H9 (cell line): ENCODE results near the gene SOWAHC. TPM values are rescaled to one million over a fixed set of nuclear protein-coding genes. Genes with fewer than 3 reads are reported as not detected.

Source experiments
- DNase-seq: peaks from one replicate; pipeline ENCODE4 v3.0.0-alpha.2; 2017
- H2AFZ ChIP-seq: one replicate; pipeline ENCODE4 v1.6.1; 2013; ENCODE audit warnings: mild to moderate bottlenecking, low read length, control low read depth, moderate library complexity
- H2AK5ac ChIP-seq: 2 replicates; pipeline ENCODE4 v1.6.1; 2013; ENCODE audit warnings: low read length, control low read depth, mixed read lengths; ENCODE audit not compliant: insufficient read length
- H2BK120ac ChIP-seq: one replicate; pipeline ENCODE4 v1.6.1; 2013; ENCODE audit warnings: low read depth, mild to moderate bottlenecking, low read length, control low read depth, inconsistent platforms; ENCODE audit not compliant: poor library complexity, severe bottlenecking
- H2BK12ac ChIP-seq: 2 replicates; pipeline ENCODE4 v1.6.1; 2013; ENCODE audit warnings: low read length, control low read depth, mixed read lengths, low read depth; ENCODE audit not compliant: insufficient read length
- H2BK15ac ChIP-seq: 2 replicates; pipeline ENCODE4 v1.6.1; 2013; ENCODE audit warnings: low read depth, low read length, control low read depth
- H2BK20ac ChIP-seq: one replicate; pipeline ENCODE4 v1.6.1; 2013; ENCODE audit warnings: low read depth, mild to moderate bottlenecking, low read length, control low read depth, inconsistent platforms; ENCODE audit not compliant: poor library complexity, severe bottlenecking
- H2BK5ac ChIP-seq: 2 replicates; pipeline ENCODE4 v1.6.1; 2013; ENCODE audit warnings: low read length, control low read depth, mixed read lengths; ENCODE audit not compliant: insufficient read length
- H3K14ac ChIP-seq: 2 replicates; pipeline ENCODE4 v1.6.1; 2013; ENCODE audit warnings: low read length, control low read depth; ENCODE audit not compliant: insufficient read depth
- H3K18ac ChIP-seq: 2 replicates; pipeline ENCODE4 v1.6.1; 2013; ENCODE audit warnings: low read depth, mild to moderate bottlenecking, mixed read lengths, low read length, control low read depth; ENCODE audit not compliant: insufficient read length
- H3K23ac ChIP-seq: 2 replicates; pipeline ENCODE4 v1.6.1; 2013; ENCODE audit warnings: low read length, control low read depth, mixed read lengths, low read depth; ENCODE audit not compliant: insufficient read length
- H3K23me2 ChIP-seq: 2 replicates; pipeline ENCODE4 v1.6.1; 2013; ENCODE audit warnings: low read depth, mild to moderate bottlenecking, mixed read lengths, low read length, control low read depth; ENCODE audit not compliant: insufficient read length, poor library complexity, severe bottlenecking
- H3K27ac ChIP-seq: 2 replicates; pipeline ENCODE4 v1.5.1; 2013; ENCODE audit warnings: low read length, control low read depth, mixed read lengths, low read depth; ENCODE audit not compliant: insufficient read length
- H3K27me3 ChIP-seq: 2 replicates; pipeline ENCODE4 v1.6.1; 2013; ENCODE audit warnings: low read length, control low read depth, inconsistent platforms; ENCODE audit not compliant: insufficient read depth
- H3K4ac ChIP-seq: 2 replicates; pipeline ENCODE4 v1.6.1; 2013; ENCODE audit warnings: low read depth, mild to moderate bottlenecking, control low read depth, inconsistent platforms, low read length, moderate library complexity
- H3K4me1 ChIP-seq: 2 replicates; pipeline ENCODE4 v1.6.1; 2013; ENCODE audit warnings: low read length, control low read depth, inconsistent platforms; ENCODE audit not compliant: insufficient read depth
- H3K4me2 ChIP-seq: 2 replicates; pipeline ENCODE4 v1.6.1; 2013; ENCODE audit warnings: low read length, control low read depth, mixed read lengths; ENCODE audit not compliant: insufficient read length, insufficient read depth
- H3K56ac ChIP-seq: 2 replicates; pipeline ENCODE4 v1.6.1; 2013; ENCODE audit warnings: low read depth, mild to moderate bottlenecking, mixed read lengths, low read length, control low read depth; ENCODE audit not compliant: insufficient read length
- H3K79me1 ChIP-seq: 2 replicates; pipeline ENCODE4 v1.6.1; 2013; ENCODE audit warnings: low read depth, mild to moderate bottlenecking, moderate library complexity, low read length, control low read depth, inconsistent platforms; ENCODE audit not compliant: insufficient read depth, poor library complexity, severe bottlenecking
- H3K79me2 ChIP-seq: 2 replicates; pipeline ENCODE4 v1.6.1; 2013; ENCODE audit warnings: low read length, control low read depth, inconsistent platforms; ENCODE audit not compliant: insufficient read depth
- H3K9ac ChIP-seq: 2 replicates; pipeline ENCODE4 v1.6.1; 2013; ENCODE audit warnings: low read length, control low read depth, mixed read lengths; ENCODE audit not compliant: insufficient read length; ENCODE audit errors: extremely low read depth
- H3K9me3 ChIP-seq: one replicate; pipeline ENCODE4 v1.6.1; 2013; ENCODE audit warnings: low read depth, low read length, inconsistent platforms; ENCODE audit not compliant: control insufficient read depth
- H3T11ph ChIP-seq: one replicate; pipeline ENCODE4 v1.6.1; 2013; ENCODE audit warnings: mild to moderate bottlenecking, low read length, control low read depth, inconsistent platforms
- H4K20me1 ChIP-seq: one replicate; pipeline ENCODE4 v1.6.1; 2013; ENCODE audit not compliant: control insufficient read depth, insufficient read length, insufficient read depth
- H4K5ac ChIP-seq: 2 replicates; pipeline ENCODE4 v1.6.1; 2013; ENCODE audit warnings: low read depth, mild to moderate bottlenecking, mixed read lengths, low read length, control low read depth; ENCODE audit not compliant: insufficient read length
- H4K8ac ChIP-seq: replicated peaks from 2 replicates; pipeline ENCODE4 v1.6.1; 2013; ENCODE audit warnings: low read length, control low read depth, mixed read lengths, low read depth; ENCODE audit not compliant: insufficient read length
- H4K91ac ChIP-seq: 2 replicates; pipeline ENCODE4 v1.6.1; 2013; ENCODE audit warnings: low read depth, mild to moderate bottlenecking, moderate library complexity, mixed read lengths, low read length, control low read depth; ENCODE audit not compliant: insufficient read length
- H3K27ac Mint-ChIP-seq, 3 experiments: 2 replicates in 2 of 3; 3 replicates in 1 of 3; pipeline ENCODE4 v1.8.0; 2020 to 2021; ENCODE audit warnings: mixed read lengths in 3 of 3, mild to moderate bottlenecking in 1 of 3, moderate library complexity in 1 of 3
- H3K27me3 Mint-ChIP-seq: 2 replicates; pipeline ENCODE4 v1.8.0; 2021; ENCODE audit warnings: low read depth, mild to moderate bottlenecking, moderate library complexity, mixed read lengths
- H3K36me3 Mint-ChIP-seq, 3 experiments: 2 replicates in 2 of 3; 3 replicates in 1 of 3; pipeline ENCODE4 v1.8.0; 2020 to 2021; ENCODE audit warnings: low read depth in 3 of 3, mixed read lengths in 3 of 3; ENCODE audit not compliant: insufficient read depth in 1 of 3
- H3K4me1 Mint-ChIP-seq, 2 experiments: 2 replicates each; pipeline ENCODE4 v1.8.0; 2020; ENCODE audit warnings: mixed read lengths in 2 of 2
- H3K4me3 Mint-ChIP-seq, 2 experiments: 2 replicates in 1 of 2; 3 replicates in 1 of 2; pipeline ENCODE4 v1.8.0; 2020 to 2021; ENCODE audit warnings: mild to moderate bottlenecking in 2 of 2, mixed read lengths in 2 of 2, moderate library complexity in 1 of 2
- H3K9me3 Mint-ChIP-seq, 2 experiments: 2 replicates in 1 of 2; 3 replicates in 1 of 2; pipeline ENCODE4 v1.8.0; 2020; ENCODE audit warnings: mild to moderate bottlenecking in 2 of 2, mixed read lengths in 2 of 2, moderate library complexity in 1 of 2
- CTCF ChIP-seq: fragments of 200-600 bp; sonication (generic); conservative IDR thresholded peaks from 3 replicates; pipeline ENCODE4 v1.8.0; 2021; ENCODE audit warnings: antibody characterized with exemption, mild to moderate bottlenecking
- WGBS: extraction: QIAGEN DNeasy Blood & Tissue Kit; methylation state at CpG from one replicate; pipeline ENCODE4 v1.1.7; 2013; ENCODE audit warnings: missing lambda C conversion rate, low lambda C conversion rate, mixed read lengths; ENCODE audit not compliant: insufficient read length; ENCODE audit errors: extremely low coverage; 5-methylcytosine and 5-hydroxymethylcytosine counted together
- total RNA-seq: library from RNA; stranded (reverse); gene quantifications from 2 replicates; pipeline ENCODE4 v1.2.1, GENCODE V29; 2021

SOWAHC gene
- total RNA-seq, 1 experiment from 2014 or later, result 20.1 TPM

- Histone ChIP-seq H4K5ac (no peak overlapping the region), H3K14ac (no peak overlapping the region), H2AFZ (no peak overlapping the region), H4K91ac (no peak overlapping the region), H3T11ph (no peak overlapping the region), H3K18ac (no peak overlapping the region), H2BK120ac (no peak overlapping the region), H3K27ac (no peak overlapping the region), H3K9ac (no peak overlapping the region), H2BK12ac (no peak overlapping the region), H3K56ac (no peak overlapping the region), H2BK5ac (no peak overlapping the region), H3K27me3 (no peaks in the 10 kb centered on the region), H3K4ac (no peak overlapping the region), H2BK15ac (no peak overlapping the region), H3K9me3 (no peaks in the 10 kb centered on the region), H2BK20ac (no peak overlapping the region), H4K8ac (no peak overlapping the region), H3K79me2 (no peaks in the 10 kb centered on the region), H3K4me1 (no peaks in the 10 kb centered on the region), H3K79me1 (no peaks in the 10 kb centered on the region), H4K20me1 (no peaks in the 10 kb centered on the region), H3K23ac (no peak overlapping the region), H2AK5ac (no peak overlapping the region), H3K4me2 (no peak overlapping the region), H3K23me2 (no peaks in the 10 kb centered on the region)
- Mint-ChIP-seq H3K9me3 (no peaks in the 10 kb centered on the region), H3K27me3 (0 out of 2 replicates have a peak, but pooled peaks cover 2% of the 10 kb centered on the region), H3K4me3 (no peak overlapping the region), H3K4me1 (no peaks in the 10 kb centered on the region), H3K27ac (no peak overlapping the region), H3K36me3 (no peaks in the 10 kb centered on the region)
- TF ChIP-seq CTCF, result no peak
- DNase-seq, result no peak
- no CpG with 5 or more reads among the region's 11 CpGs for WGBS
Measured at GRCh38 chr2:109635426-109636304, 21.5 kb downstream of the SOWAHC start.
